Ascending aorta (tissue), 2 donors: ENCODE measurements around the gene IRF7. TPM values are rescaled to one million over a fixed set of nuclear protein-coding genes. Genes with fewer than 3 reads are reported as not detected.

ENCODE experiments used
- DNase-seq, 2 donors: peaks; one replicate each; pipeline ENCODE4 v3.0.0-alpha.2; 2019; ENCODE audit warnings: low spot score in 2 of 2
- H3K27ac ChIP-seq, 2 donors: fragments of 200-600 bp; sonication (generic); one replicate each; pipeline ENCODE4 v1.5.1; 2016 to 2017; ENCODE audit warnings: mild to moderate bottlenecking in 1 of 2
- H3K27me3 ChIP-seq: fragments of 200-600 bp; sonication (generic); one replicate; pipeline ENCODE4 v1.5.1; 2017
- H3K36me3 ChIP-seq, 2 donors: fragments of 200-600 bp; sonication (generic); one replicate each; pipeline ENCODE4 v1.5.1; 2016
- H3K4me1 ChIP-seq, 2 donors: fragments of 200-600 bp; sonication (generic); one replicate each; pipeline ENCODE4 v1.5.1; 2016 to 2017; ENCODE audit warnings: mild to moderate bottlenecking in 1 of 2
- H3K4me3 ChIP-seq, 2 donors: fragments of 200-600 bp; sonication (generic); one replicate each; pipeline ENCODE4 v1.5.1; 2016 to 2017; ENCODE audit warnings: mild to moderate bottlenecking in 1 of 2
- H3K9me3 ChIP-seq, 2 donors: fragments of 200-600 bp; sonication (generic); one replicate each; pipeline ENCODE4 v1.5.1; 2016
- CTCF ChIP-seq, 3 experiments: fragments of 200-600 bp in 2 of 3; fragments of 450-650 bp in 1 of 3; sonication (generic) in 2 of 3; IDR thresholded peaks; one replicate each; pipeline ENCODE4 v1.5.1; 2016 to 2019; ENCODE audit warnings: antibody characterized with exemption in 3 of 3, mild to moderate bottlenecking in 1 of 3, moderate library complexity in 1 of 3
- intact Hi-C: fragments of 100-400 bp; cut with DNase I; formaldehyde crosslinking; loops from one replicate; pipeline ENCODE4 v1.15.1; 2023
- total RNA-seq: library from RNA; depleted of rRNA; stranded (reverse); fragments of >200 nt; gene quantifications from one replicate; pipeline ENCODE4 v1.1.0, GENCODE V29; 2016

Gene IRF7
- total RNA-seq, 1 donor from 2014 or later: 44.6 TPM

- DNase-seq: no peak
- TF ChIP-seq CTCF (IDR thresholded peaks at IDR 0.05): no peak
- H3K27me3 ChIP-seq: no peaks in the 10 kb centered on the region
- H3K9me3 ChIP-seq: no peaks in the 10 kb centered on the region
- intact Hi-C loops: no loop called here
- H3K4me1 ChIP-seq: no peaks in the 10 kb centered on the region
- H3K4me3 ChIP-seq: no peak overlapping the region
- no peak overlapping the region for H3K27ac ChIP-seq
- H3K36me3 ChIP-seq: peaks cover 0 to 8% of the 10 kb centered on the region in 2 donors
Observed at GRCh38 chr11:620935-621814, 5.4 kb upstream of the IRF7 start.

GRCh38 chr11:620201-620600, 4.5 kb upstream of the IRF7 start:
- Histone ChIP-seq H3K4me3 (no peak overlapping the region), H3K4me1 (peaks cover 1 to 2% of the 10 kb centered on the region in 2 donors), H3K36me3 (peaks cover 0 to 8% of the 10 kb centered on the region in 2 donors), H3K27me3 (no peaks in the 10 kb centered on the region), H3K9me3 (no peaks in the 10 kb centered on the region), H3K27ac (no peak overlapping the region)
- DNase-seq: no peak
- intact Hi-C loops: no loop called here
- no peak for TF ChIP-seq CTCF (IDR thresholded peaks at IDR 0.05)

GRCh38 chr11:619628-620050, 3.9 kb upstream of the IRF7 start:
- Histone ChIP-seq H3K4me3 (no peak overlapping the region), H3K27ac (no peak overlapping the region), H3K27me3 (no peaks in the 10 kb centered on the region), H3K4me1 (peaks cover 7 to 8% of the 10 kb centered on the region in 2 donors), H3K9me3 (no peaks in the 10 kb centered on the region), H3K36me3 (peaks cover 0 to 8% of the 10 kb centered on the region in 2 donors)
- intact Hi-C loops: loop anchor here (5.0 kb wide), 1 partner anchor 108 kb away; no protein-coding TSS in a partner anchor
- TF ChIP-seq CTCF (IDR thresholded peaks at IDR 0.05): no peak
- no peak for DNase-seq

GRCh38 chr11:618856-619627, 3.3 kb upstream of the IRF7 start:
- no peak for TF ChIP-seq CTCF (IDR thresholded peaks at IDR 0.05)
- Histone ChIP-seq H3K4me1 (peaks cover 11% of the 10 kb centered on the region in 2 donors), H3K27ac (no peak overlapping the region), H3K9me3 (no peaks in the 10 kb centered on the region), H3K4me3 (no peak overlapping the region), H3K36me3 (peaks cover 0 to 8% of the 10 kb centered on the region in 2 donors), H3K27me3 (no peaks in the 10 kb centered on the region)
- intact Hi-C loops: loop anchor here (5.0 kb wide), 1 partner anchor 108 kb away; no protein-coding TSS in a partner anchor
- no peak for DNase-seq

- TF ChIP-seq CTCF (IDR thresholded peaks at IDR 0.05): no peak
- Histone ChIP-seq H3K27ac (no peak overlapping the region), H3K4me1 (peaks cover 11 to 14% of the 10 kb centered on the region in 2 donors), H3K27me3 (no peaks in the 10 kb centered on the region), H3K4me3 (no peak overlapping the region), H3K9me3 (no peaks in the 10 kb centered on the region), H3K36me3 (peaks cover 2 to 11% of the 10 kb centered on the region in 2 donors)
- intact Hi-C loops: loop anchor here (5.0 kb wide), 1 partner anchor 109 kb away; no protein-coding TSS in a partner anchor
- DNase-seq: no peak
Observed at GRCh38 chr11:617912-618682, 2.3 kb upstream of the IRF7 start.
